ENCODE results near the gene IL15RA.

The IL15RA gene

DNA sequence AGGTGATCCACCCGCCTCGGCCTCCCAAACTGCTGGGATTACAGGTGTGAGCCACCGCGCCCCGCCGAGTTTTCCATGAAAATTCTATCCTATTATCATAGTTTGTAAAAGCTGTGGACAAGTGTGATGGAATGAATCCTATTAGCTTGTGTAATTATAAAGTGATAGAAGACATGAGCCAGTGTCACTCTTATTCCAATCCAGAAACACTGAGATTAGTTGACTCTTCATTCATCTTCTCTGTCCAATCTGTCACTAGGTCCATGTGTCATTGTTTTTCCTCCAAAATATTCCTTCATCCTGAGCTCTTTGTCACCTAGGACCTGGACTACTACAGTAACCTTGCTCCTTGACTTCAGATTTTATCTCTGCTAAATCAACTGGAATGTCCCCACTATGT lies 73.8 kb downstream of the IL15RA start:
- CTCF ChIA-PET, result interaction anchor here (1.1 to 2.2 kb wide), 3 partner anchors 9 to 22 kb away, joined by 3 to 9 read pairs (median 6); no protein-coding TSS in a partner anchor
- POLR2A ChIA-PET, result interaction anchor here (2.1 kb wide), 1 partner anchor 14 kb away, joined by 10 read pairs; the partner anchor contains the start of genes ANKRD16 and FBH1
- no peak for DNase-seq (ENCODE audit: extremely low spot score)
- TF ChIP-seq CTCF (IDR thresholded peaks at IDR 0.05; ENCODE audit: control extremely low read depth, extremely low read depth, low read depth, missing control alignments), result no peak

DNA sequence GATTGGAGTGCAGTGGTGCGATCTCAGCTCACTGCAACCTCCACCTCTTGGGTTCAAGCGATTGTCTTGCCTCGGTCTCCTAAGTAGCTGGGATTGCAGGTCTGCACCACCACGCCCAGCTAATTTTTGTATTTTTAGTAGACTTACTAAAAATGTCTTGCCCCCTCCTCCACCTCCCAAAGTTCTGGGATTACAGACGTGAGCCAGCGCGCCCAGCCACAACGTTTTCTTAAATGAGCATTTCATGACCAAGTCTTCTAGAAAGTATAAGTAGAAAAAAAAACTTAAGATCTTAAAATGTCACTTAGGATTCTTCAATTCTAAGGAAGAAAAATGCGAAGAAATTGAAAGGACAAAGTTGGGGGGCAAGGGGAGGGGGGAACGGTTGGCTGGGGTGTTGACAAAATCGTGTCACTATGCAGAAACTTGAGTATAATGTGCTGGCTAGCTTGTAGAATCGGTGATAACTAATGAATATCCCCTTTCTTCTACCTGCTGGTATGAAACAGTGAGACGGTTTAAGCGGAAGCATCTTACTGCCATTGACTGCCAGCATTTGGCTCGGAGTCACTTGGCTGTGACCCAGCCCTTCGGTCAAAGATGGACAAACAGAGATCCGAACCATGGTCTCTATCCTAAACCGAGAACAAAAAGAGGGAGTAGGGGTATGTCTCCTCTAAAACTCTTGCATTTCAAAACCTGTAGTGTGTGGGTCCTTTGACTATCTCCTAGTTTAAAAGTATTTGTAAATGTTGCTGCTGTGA lies 74.7 kb downstream of the IL15RA start:
- no peak for DNase-seq (ENCODE audit: extremely low spot score)
- CTCF ChIA-PET, result interaction anchor here (1.1 to 2.2 kb wide), 3 partner anchors 12 to 184 kb away, joined by 3 to 9 read pairs (median 3); no protein-coding TSS in a partner anchor
- TF ChIP-seq CTCF (IDR thresholded peaks at IDR 0.05; ENCODE audit: control extremely low read depth, extremely low read depth, low read depth, missing control alignments), result no peak
- POLR2A ChIA-PET, result interaction anchor here (2.1 kb wide), 1 partner anchor 13 kb away, joined by 10 read pairs; the partner anchor contains the start of genes ANKRD16 and FBH1

Measured in GM10248 (cell line).